HuH-7 (cell line): ENCODE data around the gene ABHD8.
"Not testable (repeated sequence)": the region's sequence is repeated elsewhere in the genome, so short reads cannot be mapped to it uniquely, and the experiment has no call there.

Experiments used
- DNase-seq: peaks from one replicate; pipeline ENCODE4 v3.0.0; 2011; ENCODE audit warnings: low spot score

Gene ABHD8

GRCh38 chr19:17296976-17297375 lies 6.2 kb downstream of the ABHD8 start:
- no peak for DNase-seq

DNA sequence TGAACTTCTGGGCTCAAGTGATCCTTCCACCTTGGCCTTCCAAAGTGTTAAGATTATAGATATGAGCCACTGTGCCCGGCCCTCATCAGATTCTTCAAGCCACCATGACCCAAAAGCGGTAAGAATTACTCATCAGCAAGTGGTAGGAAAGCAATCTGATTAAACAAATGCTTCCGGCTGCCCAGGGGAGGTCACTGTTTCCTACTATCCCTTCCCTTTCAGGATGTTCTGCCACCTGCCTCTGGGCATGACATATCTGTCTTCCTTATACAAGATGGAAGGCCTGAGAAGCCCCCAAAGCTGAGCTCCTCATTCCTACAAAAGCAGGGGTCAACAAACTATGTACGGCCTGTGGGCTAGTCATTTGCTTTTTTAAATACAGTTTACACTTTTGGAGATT lies 7.0 kb downstream of the ABHD8 start:
- no peak for DNase-seq

DNA sequence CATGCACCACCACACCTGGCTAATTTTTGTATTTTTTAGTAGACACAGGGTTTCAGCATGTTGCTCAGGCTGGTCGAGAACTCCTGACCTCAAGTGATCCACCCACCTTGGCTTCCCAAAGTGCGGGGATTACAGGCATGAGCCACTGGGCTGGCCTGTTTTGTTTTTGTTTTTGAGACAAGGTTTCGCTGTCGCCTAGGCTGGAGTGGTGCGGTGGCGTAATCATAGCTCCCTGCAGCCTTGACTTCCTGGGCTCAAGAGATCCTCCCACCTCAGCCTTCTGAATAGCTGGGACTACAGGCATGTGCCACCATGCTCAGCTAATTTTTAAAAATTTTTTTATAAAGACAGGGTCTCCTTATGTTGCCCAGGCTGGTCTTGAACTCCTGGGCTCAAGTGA lies 7.7 kb downstream of the ABHD8 start:
- DNase-seq: not testable (repeated sequence)

DNA sequence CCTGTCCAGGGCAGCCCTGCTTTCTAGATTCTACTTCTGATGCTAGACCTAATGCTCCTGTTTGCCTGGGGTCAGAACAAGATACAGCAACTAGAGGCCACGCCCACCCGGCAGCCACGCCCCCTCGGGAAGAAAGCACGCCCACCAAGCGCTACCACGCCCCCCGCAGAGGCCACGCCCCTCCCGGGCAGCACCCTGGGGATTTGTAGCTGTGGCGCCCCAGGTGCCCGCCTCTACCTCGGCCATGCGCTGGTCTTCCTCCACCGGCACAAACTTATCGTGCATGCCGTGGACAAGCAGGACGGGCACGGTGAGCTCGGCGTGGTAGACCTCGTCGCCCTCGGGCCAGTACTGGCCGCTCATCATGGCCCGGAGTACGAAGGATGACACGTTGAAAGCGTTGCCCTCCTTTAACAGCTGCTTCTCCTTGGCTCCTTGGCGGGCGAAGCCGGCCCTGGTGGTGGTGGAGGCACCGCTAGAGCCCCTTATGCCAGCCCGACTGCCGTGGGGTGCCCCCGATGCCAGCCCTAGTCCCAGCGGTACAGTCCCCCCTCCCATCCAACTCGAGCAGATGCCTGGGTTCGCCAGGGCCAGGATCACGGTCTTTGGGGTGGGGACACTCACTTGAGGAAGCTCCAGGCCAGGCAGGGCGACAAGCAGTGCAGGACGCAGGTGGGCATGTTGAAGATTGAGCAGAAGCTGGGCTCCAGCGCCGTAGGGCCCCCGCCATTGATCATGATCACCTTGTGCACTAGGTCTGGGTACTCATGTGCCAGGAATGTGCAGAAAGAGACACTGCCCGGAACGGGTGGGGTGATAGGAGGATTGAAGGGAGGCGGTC lies 9.0 kb downstream of the ABHD8 start:
- no peak for DNase-seq

DNA sequence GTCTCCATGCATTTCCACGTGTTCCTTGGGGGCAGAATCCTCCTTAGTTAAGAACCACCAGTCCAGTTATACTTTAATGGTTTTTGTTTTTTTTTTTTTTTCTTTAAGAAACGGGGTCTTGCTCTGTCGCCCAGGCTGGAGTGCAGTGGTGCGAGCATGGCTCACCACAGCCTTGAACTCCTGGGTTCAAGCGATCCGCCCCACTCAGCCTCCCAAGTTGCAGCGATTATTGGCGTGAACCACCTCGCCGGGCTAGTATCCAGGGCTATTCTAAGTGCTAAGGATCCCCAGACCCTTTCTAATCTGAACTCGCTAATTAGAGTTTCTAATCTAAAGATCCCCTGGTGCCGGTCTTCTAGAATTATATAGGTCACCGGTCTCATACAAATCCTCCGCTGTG lies 9.6 kb downstream of the ABHD8 start:
- DNase-seq: no peak

DNA sequence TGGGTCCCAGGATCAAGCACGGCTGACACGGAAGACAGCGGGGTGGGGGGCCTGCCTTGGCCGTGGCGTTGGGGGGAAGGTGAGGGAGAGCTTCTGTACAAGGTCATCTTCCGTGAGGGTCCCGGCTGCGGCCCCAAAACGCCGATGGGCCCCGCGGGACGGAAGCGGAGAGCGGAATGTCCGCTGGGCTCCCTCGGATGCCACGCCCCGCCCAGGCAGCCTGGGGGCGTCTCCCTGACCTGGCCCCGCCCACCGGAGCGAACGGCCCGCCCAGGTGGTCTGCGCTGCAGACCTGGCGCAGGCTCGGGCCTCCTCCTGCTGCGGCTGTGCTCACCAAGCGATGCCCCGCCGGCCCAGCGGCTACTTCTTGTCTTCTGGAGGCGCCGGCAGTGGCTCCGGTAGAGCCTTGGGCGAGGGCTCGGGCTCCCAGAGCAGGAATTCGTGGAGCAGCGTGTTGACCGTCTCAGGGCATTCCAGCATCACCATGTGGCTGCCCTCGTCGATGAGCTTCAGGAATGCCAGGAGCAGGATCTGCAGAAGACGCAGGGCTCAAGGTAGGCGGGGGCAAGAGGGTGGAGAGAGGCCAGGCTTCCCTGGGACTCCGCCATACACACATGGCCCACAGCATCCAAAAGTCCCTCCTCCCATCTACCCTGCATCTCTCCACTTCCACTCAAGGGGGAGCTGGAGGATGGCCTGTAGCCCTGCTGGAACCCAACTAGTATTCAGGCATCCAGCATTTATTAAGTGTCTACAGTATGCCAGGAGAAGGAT lies 10.7 kb downstream of the ABHD8 start:
- peak; percentile 89 for DNase-seq

DNA sequence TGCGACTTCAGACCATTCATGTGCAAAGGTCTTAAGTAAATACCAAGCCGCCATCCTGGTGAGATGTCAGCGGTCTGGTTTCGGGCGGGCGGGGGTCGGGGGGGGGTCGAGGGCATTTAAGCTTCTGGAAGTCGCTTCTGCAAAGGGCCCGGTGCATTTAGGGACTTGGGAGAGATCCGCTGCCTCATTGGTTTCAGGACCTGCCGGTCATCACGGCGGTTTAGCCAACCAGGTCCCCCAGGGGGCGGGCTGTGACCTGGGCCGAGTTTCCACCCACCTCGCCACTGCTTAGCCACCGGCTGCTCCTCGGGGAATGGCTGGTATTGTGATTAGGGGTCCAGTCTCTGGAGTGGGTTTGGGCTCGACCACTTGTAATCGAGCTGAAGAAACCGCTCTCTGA lies 13.7 kb downstream of the ABHD8 start:
- peak; percentile 77 for DNase-seq

GRCh38 chr19:17286752-17287151 lies 16.5 kb downstream of the ABHD8 start:
- DNase-seq: no peak

GRCh38 chr19:17286263-17286662 lies 17.0 kb downstream of the ABHD8 start:
- DNase-seq: no peak

DNA sequence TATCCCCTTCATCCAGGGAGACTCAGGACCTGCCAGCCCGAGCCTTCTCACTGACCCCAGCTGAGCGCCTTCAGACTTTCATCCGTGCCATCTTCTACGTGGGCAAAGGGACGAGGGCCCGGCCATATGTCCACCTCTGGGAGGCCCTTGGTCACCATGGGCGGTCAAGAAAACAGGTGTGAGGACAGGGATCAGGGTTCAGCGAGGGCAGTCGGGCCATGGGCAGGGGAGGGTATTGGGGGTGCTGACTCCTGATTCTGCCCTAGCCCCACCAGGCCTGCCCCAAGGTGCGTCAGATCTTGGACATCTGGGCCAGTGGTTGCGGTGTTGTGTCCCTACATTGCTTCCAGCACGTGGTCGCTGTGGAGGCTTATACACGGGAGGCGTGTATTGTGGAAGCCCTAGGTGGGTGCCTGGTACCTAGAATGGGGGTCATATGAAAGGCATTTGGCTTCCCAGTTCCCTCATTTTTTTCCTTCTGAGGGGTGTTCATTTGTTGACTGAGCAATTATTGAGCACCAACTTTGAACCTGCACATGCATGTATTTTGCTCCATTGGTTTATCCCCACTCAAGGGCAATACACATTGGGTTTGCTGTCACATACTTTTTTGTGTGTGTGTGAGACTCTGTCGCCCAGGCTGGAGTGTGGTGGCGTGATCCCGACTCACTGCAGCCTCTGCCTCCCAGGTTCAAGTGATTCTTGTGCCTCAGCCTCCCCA lies 17.6 kb downstream of the ABHD8 start:
- no peak for DNase-seq

DNA sequence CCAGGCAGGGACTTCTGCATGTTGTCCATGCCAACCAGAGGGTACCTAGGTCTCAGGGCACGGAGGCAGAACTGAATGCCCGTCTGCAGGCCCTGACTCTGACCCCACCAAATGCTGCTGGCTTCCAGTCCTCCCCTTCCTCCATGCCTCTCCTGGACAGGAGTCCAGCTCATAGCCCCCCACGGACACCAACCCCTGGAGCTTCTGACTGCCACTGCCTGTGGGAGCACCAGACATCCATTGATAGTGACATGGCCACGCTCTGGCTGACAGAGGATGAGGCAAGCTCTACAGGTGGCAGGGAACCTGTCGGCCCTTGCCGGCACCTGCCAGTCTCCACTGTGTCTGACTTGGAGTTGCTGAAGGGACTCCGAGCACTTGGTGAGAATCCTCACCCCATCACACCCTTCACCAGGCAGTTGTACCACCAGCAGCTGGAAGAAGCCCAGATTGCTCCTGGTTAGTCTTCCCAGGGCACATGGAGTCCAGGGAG lies 19.7 kb downstream of the ABHD8 start:
- DNase-seq: no peak

GRCh38 chr19:17282488-17283125 lies 20.6 kb downstream of the ABHD8 start:
- peak; percentile 93 for DNase-seq

GRCh38 chr19:17281391-17282304 lies 21.6 kb downstream of the ABHD8 start, which contains the start of gene ANKLE1:
TSS of gene ANKLE1 (plus strand) at chr19:17281901. CDS start at chr19:17281921, 20 bp downstream.
- DNase-seq: peak; percentile 56

DNA sequence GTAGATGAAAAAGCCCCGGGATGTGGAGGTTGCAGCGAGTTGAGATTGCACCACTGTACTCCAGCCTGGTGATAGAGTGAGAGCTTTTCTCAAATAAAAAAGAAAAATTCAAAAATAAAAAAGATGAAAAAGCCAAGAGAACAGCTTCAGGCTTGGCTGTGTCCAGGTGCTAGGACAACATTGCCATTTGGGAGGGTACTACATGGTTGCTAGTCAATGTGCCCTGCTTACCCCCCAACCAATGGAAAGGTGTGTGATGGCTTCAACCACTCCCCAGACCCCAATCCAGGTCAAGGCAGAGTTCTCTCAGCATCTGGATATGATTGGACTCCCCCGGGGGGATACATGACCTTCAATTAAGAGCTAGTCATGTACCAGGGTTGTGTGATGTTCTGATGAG lies 23.8 kb downstream of the ABHD8 start:
- DNase-seq: no peak

DNA sequence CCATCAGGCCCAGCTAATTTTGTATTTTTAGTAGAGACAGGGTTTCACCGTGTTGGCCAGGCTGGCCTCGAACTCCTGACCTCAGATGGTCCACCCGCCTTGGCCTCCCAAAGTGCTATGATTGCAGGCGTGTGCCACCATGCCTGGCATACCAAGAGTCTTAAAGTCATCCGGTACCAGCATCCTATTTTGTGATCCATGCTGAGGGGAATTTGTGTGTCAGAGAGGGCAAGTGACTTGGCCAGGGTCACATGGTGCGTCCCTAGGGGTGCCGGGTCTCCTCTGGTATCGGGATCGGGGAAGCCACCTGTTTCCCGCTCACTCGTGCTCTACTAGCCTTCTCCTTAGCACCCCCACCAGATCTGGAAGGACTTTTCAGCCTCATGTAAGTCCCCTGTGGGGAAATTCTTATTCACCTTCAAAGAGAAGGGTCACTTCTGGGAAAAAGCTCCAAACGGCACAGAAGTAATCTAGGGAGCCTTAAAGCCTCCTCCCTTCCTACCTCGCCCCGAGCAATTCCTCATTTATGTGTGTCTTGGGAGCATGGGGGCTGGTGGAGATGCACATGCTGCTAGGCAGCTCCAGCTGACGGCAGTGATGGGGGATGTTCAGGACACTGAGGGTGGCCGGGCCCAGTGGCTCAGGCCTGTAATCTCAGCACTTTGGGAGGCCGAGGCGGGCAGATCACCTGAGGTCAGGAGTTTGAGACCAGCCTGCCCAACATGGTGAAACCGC lies 27.6 kb downstream of the ABHD8 start:
- no peak for DNase-seq

- not testable (repeated sequence) for DNase-seq
These were observed 28.3 kb downstream of the ABHD8 start for GRCh38 chr19:17274892-17275291.

DNA sequence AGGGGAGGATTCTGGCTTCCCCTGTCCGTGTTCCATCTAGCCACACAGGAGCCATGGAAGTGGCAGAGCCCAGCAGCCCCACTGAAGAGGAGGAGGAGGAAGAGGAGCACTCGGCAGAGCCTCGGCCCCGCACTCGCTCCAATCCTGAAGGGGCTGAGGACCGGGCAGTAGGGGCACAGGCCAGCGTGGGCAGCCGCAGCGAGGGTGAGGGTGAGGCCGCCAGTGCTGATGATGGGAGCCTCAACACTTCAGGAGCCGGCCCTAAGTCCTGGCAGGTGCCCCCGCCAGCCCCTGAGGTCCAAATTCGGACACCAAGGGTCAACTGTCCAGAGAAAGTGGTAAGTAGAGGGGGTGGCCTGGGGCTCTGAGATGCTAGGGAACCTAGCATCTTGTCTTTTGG lies 34.5 kb downstream of the ABHD8 start:
- no peak for DNase-seq

GRCh38 chr19:17266975-17267788 lies 36.0 kb downstream of the ABHD8 start, which contains the start of gene BABAM1:
TSS of gene BABAM1 (plus strand) at chr19:17267443. CDS start at chr19:17268807, 1,364 bp downstream.
- DNase-seq: peak; percentile 100

- DNase-seq: no peak
These were observed 36.6 kb downstream of the ABHD8 start for GRCh38 chr19:17266589-17266974.
